HEK293 (cell line): ENCODE measurements around the gene ADAM33.

ENCODE experiments used
- ZNF76 ChIP-seq: fragments of 450-650 bp; formaldehyde crosslinking; IDR thresholded peaks from 2 replicates; pipeline ENCODE4; 2016; ENCODE audit warnings: low read depth, missing biosample characterization, missing genetic modification characterization, borderline replicate concordance
- ZNF777 ChIP-seq: fragments of 450-650 bp; formaldehyde crosslinking; IDR thresholded peaks from 2 replicates; pipeline ENCODE4 v1.5.1; 2017; ENCODE audit warnings: missing biosample characterization, missing genetic modification characterization, borderline replicate concordance

DNA sequence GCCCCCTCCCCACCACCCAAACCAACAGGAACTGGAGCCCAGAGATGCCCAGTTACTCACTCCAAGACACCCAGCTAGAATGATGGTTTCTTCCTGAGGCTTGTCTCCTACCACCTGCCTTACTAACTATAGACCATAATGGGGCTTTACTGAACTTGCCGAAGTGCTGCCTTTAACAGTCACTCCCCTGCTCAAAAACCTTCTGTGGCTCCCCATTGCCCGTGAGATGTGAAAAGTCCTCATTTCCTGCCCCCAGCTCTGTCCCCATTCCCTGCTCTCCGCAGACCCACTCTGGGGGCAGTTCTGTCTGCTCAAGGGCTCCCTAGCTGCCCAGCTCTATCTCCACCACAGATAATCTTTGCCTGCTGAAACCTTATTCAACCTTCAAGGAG lies 25.7 kb upstream of the ADAM33 start:
- TF ChIP-seq ZNF76 (no peak), ZNF777 (tag by site-specific recombination) (no peak)
